HEK293 (cell line): Measurements from ENCODE around the gene TMEM170A.

Experiments used
- CTCF ChIA-PET: fragments of 350-600 bp; formaldehyde crosslinking; extraction: SDS; loops from one replicate; lab custom pipeline; 2021; ENCODE audit warnings: antibody characterized with exemption; lab: Yijun Ruan, JAX
- POLR2A ChIA-PET: fragments of 300-600 bp; formaldehyde crosslinking; extraction: SDS; loops from one replicate; lab custom pipeline; 2020; ENCODE audit warnings: antibody characterized with exemption, inconsistent platforms; lab: Yijun Ruan, JAX
- H3K27ac ChIP-seq: fragments of 200-500 bp; sonication (Bioruptor generic); 2 replicates; pipeline ENCODE4 v1.5.1; 2014; ENCODE audit warnings: low read depth, low read length, control low read depth, inconsistent platforms; ENCODE audit errors: extremely low read depth
- H3K36me3 ChIP-seq, 2 experiments: fragments of 200-500 bp in 1 of 2; sonication (Bioruptor generic) in 1 of 2; 1 replicate in 1 of 2; 2 replicates in 1 of 2; pipeline ENCODE4 v1.5.1; 2014 to 2017; ENCODE audit warnings: inconsistent platforms in 2 of 2, low read length in 2 of 2; ENCODE audit not compliant: control insufficient read depth in 2 of 2, insufficient read depth in 1 of 2
- H3K4me1 ChIP-seq: fragments of 200-500 bp; sonication (Bioruptor generic); 2 replicates; pipeline ENCODE4 v1.5.1; 2014; ENCODE audit warnings: mild to moderate bottlenecking, low read length, inconsistent platforms; ENCODE audit not compliant: control insufficient read depth, insufficient read depth
- H3K4me3 ChIP-seq: 2 replicates; pipeline ENCODE4 v1.5.1; 2011; ENCODE audit warnings: low read depth, mild to moderate bottlenecking, control low read depth, low read length, moderate library complexity
- H3K9me3 ChIP-seq: fragments of 200-500 bp; sonication (Bioruptor generic); 2 replicates; pipeline ENCODE4 v1.5.1; 2014; ENCODE audit warnings: low read depth, low read length, inconsistent platforms; ENCODE audit not compliant: control insufficient read depth, insufficient read depth
- FEZF1 ChIP-seq: fragments of 450-650 bp; formaldehyde crosslinking; IDR thresholded peaks from 2 replicates; pipeline ENCODE4 v1.5.1; 2016; ENCODE audit warnings: missing biosample characterization, missing genetic modification characterization
- KLF1 ChIP-seq: fragments of 450-650 bp; formaldehyde crosslinking; IDR thresholded peaks from 2 replicates; pipeline ENCODE4 v1.5.1; 2016; ENCODE audit warnings: missing biosample characterization, missing genetic modification characterization
- OVOL3 ChIP-seq: fragments of 450-650 bp; formaldehyde crosslinking; IDR thresholded peaks from 2 replicates; pipeline ENCODE4 v1.5.1; 2016; ENCODE audit warnings: missing biosample characterization, missing genetic modification characterization
- RBAK ChIP-seq: fragments of 450-650 bp; formaldehyde crosslinking; IDR thresholded peaks from 2 replicates; pipeline ENCODE4 v1.5.1; 2016; ENCODE audit warnings: missing biosample characterization, missing genetic modification characterization
- ZBTB26 ChIP-seq: fragments of 450-650 bp; formaldehyde crosslinking; optimal IDR thresholded peaks from 2 replicates; pipeline ENCODE3; 2016; ENCODE audit warnings: missing biosample characterization, mild to moderate bottlenecking, missing genetic modification characterization
- ZFP41 ChIP-seq: fragments of 450-650 bp; formaldehyde crosslinking; IDR thresholded peaks from 2 replicates; pipeline ENCODE4 v1.5.1; 2016; ENCODE audit warnings: missing biosample characterization, missing genetic modification characterization, borderline replicate concordance
- ZNF19 ChIP-seq: fragments of 450-650 bp; formaldehyde crosslinking; IDR thresholded peaks from 2 replicates; pipeline ENCODE4; 2016; ENCODE audit warnings: missing biosample characterization, missing genetic modification characterization, low read depth
- ZNF776 ChIP-seq: fragments of 450-650 bp; formaldehyde crosslinking; IDR thresholded peaks from 2 replicates; pipeline ENCODE4 v1.5.0; 2017; ENCODE audit warnings: missing biosample characterization, missing genetic modification characterization, borderline replicate concordance
- ZSCAN18 ChIP-seq: fragments of 450-650 bp; formaldehyde crosslinking; IDR thresholded peaks from 2 replicates; pipeline ENCODE4 v1.5.1; 2016; ENCODE audit warnings: missing biosample characterization, missing genetic modification characterization
- ZSCAN4 ChIP-seq: fragments of 450-650 bp; formaldehyde crosslinking; IDR thresholded peaks from 2 replicates; pipeline ENCODE4 v1.5.1; 2017; ENCODE audit warnings: missing biosample characterization, missing genetic modification characterization
- TF ChIP-seq, protein P1 (sequence below): fragments of 450-650 bp; formaldehyde crosslinking; IDR thresholded peaks from 2 replicates; pipeline ENCODE4 v1.5.1; 2016; ENCODE audit warnings: missing biosample characterization, missing genetic modification characterization
- TF ChIP-seq, protein P2 (sequence below): fragments of 450-650 bp; formaldehyde crosslinking; conservative IDR thresholded peaks from 2 replicates; pipeline ENCODE4 v1.5.1; 2016; ENCODE audit warnings: low read depth, missing biosample characterization, missing genetic modification characterization
- TF ChIP-seq, protein P3 (sequence below): fragments of 450-650 bp; formaldehyde crosslinking; IDR thresholded peaks from 2 replicates; pipeline ENCODE4 v1.5.1; 2016; ENCODE audit warnings: missing biosample characterization, missing genetic modification characterization

Gene TMEM170A

GRCh38 chr16:75402159-75402820 is 62.2 kb downstream of the TMEM170A start (continued):
- no peak for TF ChIP-seq ZFP41
- no peak for TF ChIP-seq ZNF19 (tag by site-specific recombination)
- TF ChIP-seq ZNF776, result no peak
- TF ChIP-seq, protein P1, sequence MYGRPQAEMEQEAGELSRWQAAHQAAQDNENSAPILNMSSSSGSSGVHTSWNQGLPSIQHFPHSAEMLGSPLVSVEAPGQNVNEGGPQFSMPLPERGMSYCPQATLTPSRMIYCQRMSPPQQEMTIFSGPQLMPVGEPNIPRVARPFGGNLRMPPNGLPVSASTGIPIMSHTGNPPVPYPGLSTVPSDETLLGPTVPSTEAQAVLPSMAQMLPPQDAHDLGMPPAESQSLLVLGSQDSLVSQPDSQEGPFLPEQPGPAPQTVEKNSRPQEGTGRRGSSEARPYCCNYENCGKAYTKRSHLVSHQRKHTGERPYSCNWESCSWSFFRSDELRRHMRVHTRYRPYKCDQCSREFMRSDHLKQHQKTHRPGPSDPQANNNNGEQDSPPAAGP, result no peak
- TF ChIP-seq FEZF1, result no peak

- TF ChIP-seq ZBTB26 (tag by site-specific recombination) (no peak), ZSCAN18 (tag by site-specific recombination) (no peak), RBAK (no peak), OVOL3 (tag by site-specific recombination) (no peak), KLF1 (tag by site-specific recombination) (no peak), ZFP41 (no peak), ZSCAN4 (no peak)
- TF ChIP-seq, protein P2, sequence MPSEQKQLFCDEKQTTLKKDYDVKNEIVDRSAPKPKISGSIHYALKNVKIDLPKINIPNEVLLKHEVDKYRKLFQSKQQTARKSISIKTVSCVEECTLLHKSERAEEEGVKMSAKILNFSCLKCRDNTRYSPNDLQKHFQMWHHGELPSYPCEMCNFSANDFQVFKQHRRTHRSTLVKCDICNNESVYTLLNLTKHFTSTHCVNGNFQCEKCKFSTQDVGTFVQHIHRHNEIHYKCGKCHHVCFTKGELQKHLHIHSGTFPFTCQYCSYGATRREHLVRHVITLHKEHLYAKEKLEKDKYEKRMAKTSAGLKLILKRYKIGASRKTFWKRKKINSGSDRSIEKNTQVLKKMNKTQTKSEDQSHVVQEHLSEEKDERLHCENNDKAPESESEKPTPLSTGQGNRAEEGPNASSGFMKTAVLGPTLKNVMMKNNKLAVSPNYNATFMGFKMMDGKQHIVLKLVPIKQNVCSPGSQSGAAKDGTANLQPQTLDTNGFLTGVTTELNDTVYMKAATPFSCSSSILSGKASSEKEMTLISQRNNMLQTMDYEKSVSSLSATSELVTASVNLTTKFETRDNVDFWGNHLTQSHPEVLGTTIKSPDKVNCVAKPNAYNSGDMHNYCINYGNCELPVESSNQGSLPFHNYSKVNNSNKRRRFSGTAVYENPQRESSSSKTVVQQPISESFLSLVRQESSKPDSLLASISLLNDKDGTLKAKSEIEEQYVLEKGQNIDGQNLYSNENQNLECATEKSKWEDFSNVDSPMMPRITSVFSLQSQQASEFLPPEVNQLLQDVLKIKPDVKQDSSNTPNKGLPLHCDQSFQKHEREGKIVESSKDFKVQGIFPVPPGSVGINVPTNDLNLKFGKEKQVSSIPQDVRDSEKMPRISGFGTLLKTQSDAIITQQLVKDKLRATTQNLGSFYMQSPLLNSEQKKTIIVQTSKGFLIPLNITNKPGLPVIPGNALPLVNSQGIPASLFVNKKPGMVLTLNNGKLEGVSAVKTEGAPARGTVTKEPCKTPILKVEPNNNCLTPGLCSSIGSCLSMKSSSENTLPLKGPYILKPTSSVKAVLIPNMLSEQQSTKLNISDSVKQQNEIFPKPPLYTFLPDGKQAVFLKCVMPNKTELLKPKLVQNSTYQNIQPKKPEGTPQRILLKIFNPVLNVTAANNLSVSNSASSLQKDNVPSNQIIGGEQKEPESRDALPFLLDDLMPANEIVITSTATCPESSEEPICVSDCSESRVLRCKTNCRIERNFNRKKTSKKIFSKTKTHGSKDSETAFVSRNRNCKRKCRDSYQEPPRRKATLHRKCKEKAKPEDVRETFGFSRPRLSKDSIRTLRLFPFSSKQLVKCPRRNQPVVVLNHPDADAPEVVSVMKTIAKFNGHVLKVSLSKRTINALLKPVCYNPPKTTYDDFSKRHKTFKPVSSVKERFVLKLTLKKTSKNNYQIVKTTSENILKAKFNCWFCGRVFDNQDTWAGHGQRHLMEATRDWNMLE, result no peak
- TF ChIP-seq, protein P3, sequence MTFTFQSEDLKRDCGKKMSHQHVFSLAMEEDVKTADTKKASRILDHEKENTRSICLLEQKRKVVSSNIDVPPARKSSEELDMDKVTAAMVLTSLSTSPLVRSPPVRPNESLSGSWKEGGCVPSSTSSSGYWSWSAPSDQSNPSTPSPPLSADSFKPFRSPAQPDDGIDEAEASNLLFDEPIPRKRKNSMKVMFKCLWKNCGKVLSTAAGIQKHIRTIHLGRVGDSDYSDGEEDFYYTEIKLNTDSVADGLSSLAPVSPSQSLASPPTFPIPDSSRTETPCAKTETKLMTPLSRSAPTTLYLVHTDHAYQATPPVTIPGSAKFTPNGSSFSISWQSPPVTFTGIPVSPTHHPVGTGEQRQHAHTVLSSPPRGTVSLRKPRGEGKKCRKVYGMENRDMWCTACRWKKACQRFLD, result no peak
- POLR2A ChIA-PET, result interaction anchor here (0.6 kb wide), 1 partner anchor 391 kb away, joined by 4 read pairs; no protein-coding TSS in a partner anchor
- Histone ChIP-seq H3K27ac (no peak overlapping the region), H3K4me1 (no peaks in the 10 kb centered on the region), H3K36me3 (peaks cover 5 to 20% of the 10 kb centered on the region in 2 experiments; a peak in 2 of 3 replicates), H3K4me3 (no peak overlapping the region), H3K9me3 (no peaks in the 10 kb centered on the region)
- CTCF ChIA-PET, result interaction anchor here (0.6 to 2.0 kb wide), 11 partner anchors 9 to 347 kb away, joined by 3 to 23 read pairs (median 6); no protein-coding TSS in a partner anchor
Measured at GRCh38 chr16:75401691-75402090, 62.8 kb downstream of the TMEM170A start.
